ENCODE results near the gene NGRN.

DNA sequence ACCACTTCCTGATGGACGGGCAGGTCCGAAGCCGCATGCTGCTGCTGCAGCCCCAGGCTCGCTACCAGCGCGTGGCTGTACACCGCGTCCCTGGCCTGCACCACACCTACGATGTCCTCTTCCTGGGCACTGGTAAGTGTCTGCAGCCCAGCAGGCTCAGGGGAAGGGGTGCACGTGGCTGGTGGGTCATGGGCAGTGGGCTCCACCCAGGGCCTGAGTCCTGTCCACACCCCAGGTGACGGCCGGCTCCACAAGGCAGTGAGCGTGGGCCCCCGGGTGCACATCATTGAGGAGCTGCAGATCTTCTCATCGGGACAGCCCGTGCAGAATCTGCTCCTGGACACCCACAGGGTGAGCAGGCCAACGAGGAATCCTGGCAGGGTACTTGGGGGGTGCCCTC lies 40.4 kb upstream of the NGRN start:
- TF ChIP-seq CTCF (IDR thresholded peaks at IDR 0.05) (no peak), POLR2A (IDR thresholded peaks at IDR 0.05) (no peak)

Data from right lobe of liver (tissue), 4 donors.